Occipital lobe (tissue), 2 donors: ENCODE results near the gene SYCE1L. TPM values are rescaled to one million over a fixed set of nuclear protein-coding genes. Genes with fewer than 3 reads are reported as not detected.

Experiments used
- DNase-seq: peaks from one replicate; lab custom pipeline; 2025; lab: John Stamatoyannopoulos, UW
- total RNA-seq: library from RNA; depleted of rRNA; stranded (reverse); fragments of >200 nt; gene quantifications from one replicate; pipeline ENCODE4 v1.2.3, GENCODE V29; 2014

SYCE1L gene
- total RNA-seq, 1 donor from 2014 or later: not detected

- DNase-seq: no peak
Observed at GRCh38 chr16:77250400-77250799, 51.2 kb downstream of the SYCE1L start.

Other genes with a start within 250 kb of the SYCE1L start
- 8.3 TPM for gene MON1B, start 8.2 kb upstream of the SYCE1L start, total RNA-seq
- gene ADAMTS18, start 235.6 kb downstream of the SYCE1L start, total RNA-seq: 0.31 TPM